HG03039 (cell line): ENCODE measurements around the gene CNNM2.
"Not testable (repeated sequence)": the region's sequence is repeated elsewhere in the genome, so short reads cannot be mapped to it uniquely, and the experiment has no call there.

ENCODE experiments used
- ATAC-seq: cut with Tn5 transposase; IDR thresholded peaks from one replicate; pipeline ENCODE4 v1.9.1; 2021; ENCODE audit warnings: mild to moderate bottlenecking, moderate library complexity; ENCODE audit not compliant: unreplicated experiment

Gene CNNM2

GRCh38 chr10:103130910-103131309, 212.8 kb downstream of the CNNM2 start:
- no peak for ATAC-seq

GRCh38 chr10:103135168-103135567, 217.1 kb downstream of the CNNM2 start:
- ATAC-seq = not testable (repeated sequence)

GRCh38 chr10:103139803-103140202, 221.7 kb downstream of the CNNM2 start:
- no peak for ATAC-seq
